Endodermal cell (in vitro differentiated cells): ENCODE measurements around the gene MLNR. TPM values are rescaled to one million over a fixed set of nuclear protein-coding genes. Genes with fewer than 3 reads are reported as not detected.

Source experiments
- DNase-seq: peaks from one replicate; pipeline ENCODE4 v3.0.0-alpha.2; 2017
- H3K27ac ChIP-seq: 2 replicates; pipeline ENCODE4 v1.5.1; 2013; ENCODE audit warnings: mild to moderate bottlenecking, low read depth, low read length, moderate library complexity
- H3K27me3 ChIP-seq: 2 replicates; pipeline ENCODE4 v1.6.1; 2013; ENCODE audit warnings: mild to moderate bottlenecking, low read length, moderate library complexity; ENCODE audit not compliant: insufficient read depth, control insufficient read depth, poor library complexity, severe bottlenecking
- H3K36me3 ChIP-seq: 2 replicates; pipeline ENCODE4 v1.7.0; 2013; ENCODE audit warnings: mild to moderate bottlenecking, low read length, moderate library complexity; ENCODE audit not compliant: control insufficient read depth, insufficient read depth
- H3K4me1 ChIP-seq: one replicate; pipeline ENCODE4 v1.7.0; 2013; ENCODE audit warnings: low read length; ENCODE audit not compliant: control insufficient read depth, insufficient read depth
- H3K4me3 ChIP-seq: 2 replicates; pipeline ENCODE4 v1.5.1; 2013; ENCODE audit warnings: mild to moderate bottlenecking, low read length, moderate library complexity
- H3K9ac ChIP-seq: 2 replicates; pipeline ENCODE4 v1.6.1; 2013; ENCODE audit warnings: mild to moderate bottlenecking, low read length, moderate library complexity; ENCODE audit not compliant: poor library complexity, severe bottlenecking; ENCODE audit errors: extremely low read depth
- H3K9me3 ChIP-seq: 2 replicates; pipeline ENCODE4 v1.6.1; 2013; ENCODE audit warnings: mild to moderate bottlenecking, low read length, moderate library complexity; ENCODE audit not compliant: control insufficient read depth
- H3K27ac Mint-ChIP-seq: 2 replicates; pipeline ENCODE4 v1.8.0; 2020; ENCODE audit warnings: mixed read lengths
- H3K27me3 Mint-ChIP-seq: 2 replicates; pipeline ENCODE4 v1.8.0; 2021; ENCODE audit warnings: mild to moderate bottlenecking, mixed read lengths; ENCODE audit not compliant: insufficient read depth
- H3K36me3 Mint-ChIP-seq: 2 replicates; pipeline ENCODE4 v1.8.0; 2020; ENCODE audit warnings: low read depth, mixed read lengths
- H3K4me1 Mint-ChIP-seq: 2 replicates; pipeline ENCODE4 v1.8.0; 2020; ENCODE audit warnings: mixed read lengths
- H3K4me3 Mint-ChIP-seq: 2 replicates; pipeline ENCODE4 v1.8.0; 2020; ENCODE audit warnings: mild to moderate bottlenecking, moderate library complexity, mixed read lengths
- H3K9me3 Mint-ChIP-seq: 2 replicates; pipeline ENCODE4 v1.8.0; 2020; ENCODE audit warnings: mild to moderate bottlenecking, mixed read lengths
- WGBS, 2 experiments: methylation state at CpG; one replicate each; pipeline versions ENCODE4 v1.1.5 to v1.1.7; 2013; ENCODE audit warnings: missing lambda C conversion rate in 2 of 2, mixed read lengths in 1 of 2; ENCODE audit not compliant: insufficient coverage in 1 of 2, insufficient read length in 1 of 2; 5-methylcytosine and 5-hydroxymethylcytosine counted together
- total RNA-seq, 2 donors: library from RNA; stranded (reverse); fragmentation: NEBNext Ultra II Directional in 1 of 2; extraction: Animal tissue kit (Norgen Biotek cat#: 25700) in 1 of 2; gene quantifications; 2 replicates in 1 of 2; 3 replicates in 1 of 2; pipeline ENCODE4 v1.2.1, GENCODE V29; 2021
- TF ChIP-seq, protein P1 (sequence below): fragments of 200-600 bp; sonication (generic); conservative IDR thresholded peaks from 2 replicates; pipeline ENCODE4 v1.5.0; 2021; ENCODE audit warnings: antibody characterized with exemption, mild to moderate bottlenecking

MLNR gene
- total RNA-seq, 2 donors from 2014 or later, result 0.29 to 0.35 TPM

- 83 to 99% methylated on average over 1 to 3 of the region's 3 CpGs for WGBS, 2 experiments
- Histone ChIP-seq H3K9me3 (no peaks in the 10 kb centered on the region), H3K27me3 (no peaks in the 10 kb centered on the region), H3K9ac (no peak overlapping the region), H3K4me3 (no peak overlapping the region), H3K4me1 (no peaks in the 10 kb centered on the region), H3K27ac (no peak overlapping the region), H3K36me3 (peaks cover 70% of the 10 kb centered on the region)
- Mint-ChIP-seq H3K27me3 (no peaks in the 10 kb centered on the region), H3K27ac (no peak overlapping the region), H3K4me3 (no peak overlapping the region), H3K36me3 (peaks cover 40% of the 10 kb centered on the region), H3K4me1 (peaks cover 7% of the 10 kb centered on the region), H3K9me3 (no peaks in the 10 kb centered on the region)
- no peak for DNase-seq
- TF ChIP-seq, protein P1, sequence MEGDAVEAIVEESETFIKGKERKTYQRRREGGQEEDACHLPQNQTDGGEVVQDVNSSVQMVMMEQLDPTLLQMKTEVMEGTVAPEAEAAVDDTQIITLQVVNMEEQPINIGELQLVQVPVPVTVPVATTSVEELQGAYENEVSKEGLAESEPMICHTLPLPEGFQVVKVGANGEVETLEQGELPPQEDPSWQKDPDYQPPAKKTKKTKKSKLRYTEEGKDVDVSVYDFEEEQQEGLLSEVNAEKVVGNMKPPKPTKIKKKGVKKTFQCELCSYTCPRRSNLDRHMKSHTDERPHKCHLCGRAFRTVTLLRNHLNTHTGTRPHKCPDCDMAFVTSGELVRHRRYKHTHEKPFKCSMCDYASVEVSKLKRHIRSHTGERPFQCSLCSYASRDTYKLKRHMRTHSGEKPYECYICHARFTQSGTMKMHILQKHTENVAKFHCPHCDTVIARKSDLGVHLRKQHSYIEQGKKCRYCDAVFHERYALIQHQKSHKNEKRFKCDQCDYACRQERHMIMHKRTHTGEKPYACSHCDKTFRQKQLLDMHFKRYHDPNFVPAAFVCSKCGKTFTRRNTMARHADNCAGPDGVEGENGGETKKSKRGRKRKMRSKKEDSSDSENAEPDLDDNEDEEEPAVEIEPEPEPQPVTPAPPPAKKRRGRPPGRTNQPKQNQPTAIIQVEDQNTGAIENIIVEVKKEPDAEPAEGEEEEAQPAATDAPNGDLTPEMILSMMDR, result no peak
These were observed 13.5 kb upstream of the MLNR start for GRCh38 chr13:49206641-49207040.

- WGBS, 2 experiments, result 89% methylated on average over 3 of the region's 4 CpGs; no CpG with 5 or more reads in 1 of the 2 experiments
- H3K9me3 ChIP-seq, result no peaks in the 10 kb centered on the region
- Mint-ChIP-seq H3K27me3 (no peaks in the 10 kb centered on the region), H3K4me1 (peaks cover 4% of the 10 kb centered on the region), H3K36me3 (peaks cover 38% of the 10 kb centered on the region), H3K27ac (no peak overlapping the region), H3K9me3 (no peaks in the 10 kb centered on the region), H3K4me3 (no peak overlapping the region)
- no peaks in the 10 kb centered on the region for H3K4me1 ChIP-seq
- TF ChIP-seq, protein P1, result no peak
- H3K27me3 ChIP-seq, result no peaks in the 10 kb centered on the region
- H3K4me3 ChIP-seq, result no peak overlapping the region
- H3K27ac ChIP-seq, result no peak overlapping the region
- peaks cover 51% of the 10 kb centered on the region for H3K36me3 ChIP-seq
- DNase-seq, result no peak
- H3K9ac ChIP-seq, result no peak overlapping the region
These were observed 11.5 kb upstream of the MLNR start for GRCh38 chr13:49208619-49209018.

- TF ChIP-seq, protein P1, result no peak
- H3K4me1 ChIP-seq, result no peaks in the 10 kb centered on the region
- no peaks in the 10 kb centered on the region for H3K9me3 ChIP-seq
- Mint-ChIP-seq H3K4me3 (no peak overlapping the region), H3K27me3 (peaks cover 1% of the 10 kb centered on the region), H3K4me1 (peaks cover 8% of the 10 kb centered on the region), H3K36me3 (peaks cover 29% of the 10 kb centered on the region), H3K9me3 (no peaks in the 10 kb centered on the region), H3K27ac (no peak overlapping the region)
- DNase-seq, result no peak
- no peak overlapping the region for H3K4me3 ChIP-seq
- H3K27me3 ChIP-seq, result no peaks in the 10 kb centered on the region
- H3K36me3 ChIP-seq, result peaks cover 38% of the 10 kb centered on the region
- WGBS, 2 experiments, result 100% methylated on average over 1 of the region's 1 CpG
- H3K27ac ChIP-seq, result no peak overlapping the region
- H3K9ac ChIP-seq, result no peak overlapping the region
These were observed 10.0 kb upstream of the MLNR start for GRCh38 chr13:49210114-49210513.
